Transverse colon (tissue), 4 donors: ENCODE measurements around the gene TBC1D20. TPM values are rescaled to one million over a fixed set of nuclear protein-coding genes. Genes with fewer than 3 reads are reported as not detected.
A peak's percentile ranks its signal among the peaks of the same experiment; 100 is the strongest.
"Not testable (repeated sequence)": the region's sequence is repeated elsewhere in the genome, so short reads cannot be mapped to it uniquely, and the experiment has no call there.

Experiments used
- DNase-seq: peaks from one replicate; pipeline ENCODE4 v3.0.0-alpha.2; 2019
- H3K27ac ChIP-seq, 4 donors: fragments of 200-600 bp; sonication (generic); 2 replicates each; pipeline ENCODE4 v1.5.1; 2016 to 2018; ENCODE audit warnings: inconsistent platforms in 4 of 4
- H3K27me3 ChIP-seq: fragments of 200-600 bp; sonication (generic); 2 replicates; pipeline ENCODE4 v1.5.1; 2017; ENCODE audit warnings: inconsistent platforms
- H3K36me3 ChIP-seq, 4 donors: fragments of 200-600 bp; sonication (generic); 2 replicates each; pipeline ENCODE4 v1.5.1; 2017 to 2019; ENCODE audit warnings: inconsistent platforms in 4 of 4
- H3K4me1 ChIP-seq, 4 donors: fragments of 200-600 bp; sonication (generic); 2 replicates each; pipeline ENCODE4 v1.5.1; 2017 to 2020; ENCODE audit warnings: inconsistent platforms in 4 of 4
- H3K4me3 ChIP-seq, 4 donors: fragments of 200-600 bp; sonication (generic); 1 replicate in 1 of 4; 2 replicates in 3 of 4; pipeline versions ENCODE4 v1.5.1 to v1.6.1; 2017 to 2019; ENCODE audit warnings: inconsistent platforms in 4 of 4
- H3K9me3 ChIP-seq, 2 donors: fragments of 200-600 bp; sonication (generic); 2 replicates each; pipeline ENCODE4 v1.5.1; 2017 to 2019; ENCODE audit warnings: inconsistent platforms in 2 of 2
- EP300 ChIP-seq: sonication (generic); formaldehyde crosslinking; IDR thresholded peaks from one replicate; pipeline ENCODE4 v1.6.1; 2017; ENCODE audit warnings: antibody characterized with exemption, low read depth
- POLR2A ChIP-seq: fragments of 450-650 bp; IDR thresholded peaks from one replicate; pipeline ENCODE4 v1.6.1; 2016; ENCODE audit warnings: antibody characterized with exemption, mild to moderate bottlenecking, moderate library complexity
- POLR2AphosphoS5 ChIP-seq, 3 donors: sonication (generic); formaldehyde crosslinking; IDR thresholded peaks; one replicate each; pipeline ENCODE4 v1.6.1; 2016; ENCODE audit warnings: antibody characterized with exemption in 3 of 3
- WGBS, 2 donors: methylation state at CpG; one replicate each; pipeline ENCODE4 v1.1.5; 2018; ENCODE audit warnings: low coverage in 1 of 2; 5-methylcytosine and 5-hydroxymethylcytosine counted together
- in situ Hi-C, 4 donors: fragments of 200-750 bp; cut with MboI; loops; one replicate each; pipeline versions ENCODE4 v1.15.0 to v1.15.1; 2017; ENCODE audit warnings: low sequenced_read_pairs in 3 of 4, low pct_ligation_motif_present in 1 of 4, low pct_unique_long_range_greater_than_20kb in 1 of 4
- intact Hi-C: fragments of 100-400 bp; cut with DNase I; formaldehyde crosslinking; loops from one replicate; pipeline ENCODE4 v1.15.1; 2023; ENCODE audit warnings: low total_unique reads
- total RNA-seq, 4 donors: library from RNA; depleted of rRNA; stranded (reverse); fragments of >200 nt; gene quantifications; one replicate each; pipeline ENCODE4 v1.1.0, GENCODE V29; 2016
- TF ChIP-seq, protein P1 (sequence below), 5 experiments: fragments of 200-600 bp in 3 of 5; fragments of 450-650 bp in 2 of 5; sonication (generic) in 3 of 5; IDR thresholded peaks; 1 replicate in 2 of 5; 2 replicates in 3 of 5; pipeline ENCODE4 v1.5.1; 2016 to 2017; ENCODE audit warnings: antibody characterized with exemption in 5 of 5, inconsistent platforms in 3 of 5, mild to moderate bottlenecking in 2 of 5, moderate library complexity in 1 of 5

TBC1D20 gene
- total RNA-seq, 4 donors from 2014 or later: 29.1 to 65.5 (median 36.9) TPM

DNA sequence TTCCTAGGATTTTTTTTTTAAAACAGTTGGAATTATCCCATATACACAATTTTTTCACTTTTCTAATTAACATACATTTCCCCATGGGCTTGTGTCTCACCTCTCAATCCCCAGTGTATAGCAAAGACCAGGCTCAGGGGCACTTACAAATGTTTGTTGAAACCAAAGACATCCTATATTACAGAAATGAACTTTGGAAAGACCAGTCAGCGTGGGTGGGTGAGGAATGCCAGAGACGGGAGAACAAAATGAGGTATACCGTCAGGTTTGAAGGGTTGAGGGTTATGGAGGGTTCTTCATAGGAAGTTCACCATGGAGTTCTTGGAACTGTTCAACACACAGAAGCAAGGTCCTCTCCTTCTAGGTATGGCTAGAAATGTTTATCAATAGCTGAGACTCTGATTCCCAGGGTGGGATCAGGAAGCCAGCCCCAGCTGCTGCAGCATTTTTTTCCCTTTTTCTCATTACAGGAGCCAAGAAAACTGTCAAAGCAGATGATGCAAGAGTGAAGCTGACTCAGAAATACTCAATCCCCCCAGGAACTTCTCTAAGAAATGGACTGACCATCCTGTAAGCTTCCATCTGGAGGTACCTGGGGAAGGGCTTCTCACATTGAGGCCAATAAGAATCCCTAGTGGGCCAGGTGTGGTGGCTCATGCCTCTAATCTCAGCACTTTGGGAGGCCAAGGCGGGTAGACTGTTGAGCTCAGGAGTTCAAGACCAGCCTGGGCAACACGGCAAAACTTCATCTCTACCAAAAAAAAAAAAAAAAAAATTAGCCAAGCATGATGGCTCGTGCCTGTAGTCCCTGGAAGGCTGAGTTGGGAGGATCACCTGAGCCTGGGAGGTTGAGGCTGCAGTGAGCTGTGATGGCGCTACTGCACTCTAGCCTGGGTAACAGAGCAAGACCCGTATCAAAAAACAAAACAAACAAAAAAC is 15.9 kb upstream of the TBC1D20 start:
- Histone ChIP-seq H3K4me3 (no peak overlapping the region), H3K4me1 (peaks cover 0 to 31% (median 9%) of the 10 kb centered on the region in 4 donors), H3K27ac (no peak overlapping the region), H3K9me3 (no peaks in the 10 kb centered on the region), H3K36me3 (peaks cover 0 to 21% (median 5%) of the 10 kb centered on the region in 4 donors), H3K27me3 (no peaks in the 10 kb centered on the region)
- in situ Hi-C loops (loop anchor here in 2 of 4 donors (5.0 to 10.0 kb wide), 2 partner anchors 123 to 126 kb away; no protein-coding TSS in a partner anchor), intact Hi-C loops (loop anchor here (5.0 kb wide), 1 partner anchor 126 kb away; no protein-coding TSS in a partner anchor)
- TF ChIP-seq POLR2AphosphoS5 (IDR thresholded peaks at IDR 0.05) (no peak), EP300 (no peak), POLR2A (no peak)
- TF ChIP-seq, protein P1, sequence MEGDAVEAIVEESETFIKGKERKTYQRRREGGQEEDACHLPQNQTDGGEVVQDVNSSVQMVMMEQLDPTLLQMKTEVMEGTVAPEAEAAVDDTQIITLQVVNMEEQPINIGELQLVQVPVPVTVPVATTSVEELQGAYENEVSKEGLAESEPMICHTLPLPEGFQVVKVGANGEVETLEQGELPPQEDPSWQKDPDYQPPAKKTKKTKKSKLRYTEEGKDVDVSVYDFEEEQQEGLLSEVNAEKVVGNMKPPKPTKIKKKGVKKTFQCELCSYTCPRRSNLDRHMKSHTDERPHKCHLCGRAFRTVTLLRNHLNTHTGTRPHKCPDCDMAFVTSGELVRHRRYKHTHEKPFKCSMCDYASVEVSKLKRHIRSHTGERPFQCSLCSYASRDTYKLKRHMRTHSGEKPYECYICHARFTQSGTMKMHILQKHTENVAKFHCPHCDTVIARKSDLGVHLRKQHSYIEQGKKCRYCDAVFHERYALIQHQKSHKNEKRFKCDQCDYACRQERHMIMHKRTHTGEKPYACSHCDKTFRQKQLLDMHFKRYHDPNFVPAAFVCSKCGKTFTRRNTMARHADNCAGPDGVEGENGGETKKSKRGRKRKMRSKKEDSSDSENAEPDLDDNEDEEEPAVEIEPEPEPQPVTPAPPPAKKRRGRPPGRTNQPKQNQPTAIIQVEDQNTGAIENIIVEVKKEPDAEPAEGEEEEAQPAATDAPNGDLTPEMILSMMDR (IDR thresholded peaks at IDR 0.05): no peak
- WGBS, 2 donors: 87% methylated on average over 4 to 8 of the region's 8 CpGs
- DNase-seq: no peak

DNA sequence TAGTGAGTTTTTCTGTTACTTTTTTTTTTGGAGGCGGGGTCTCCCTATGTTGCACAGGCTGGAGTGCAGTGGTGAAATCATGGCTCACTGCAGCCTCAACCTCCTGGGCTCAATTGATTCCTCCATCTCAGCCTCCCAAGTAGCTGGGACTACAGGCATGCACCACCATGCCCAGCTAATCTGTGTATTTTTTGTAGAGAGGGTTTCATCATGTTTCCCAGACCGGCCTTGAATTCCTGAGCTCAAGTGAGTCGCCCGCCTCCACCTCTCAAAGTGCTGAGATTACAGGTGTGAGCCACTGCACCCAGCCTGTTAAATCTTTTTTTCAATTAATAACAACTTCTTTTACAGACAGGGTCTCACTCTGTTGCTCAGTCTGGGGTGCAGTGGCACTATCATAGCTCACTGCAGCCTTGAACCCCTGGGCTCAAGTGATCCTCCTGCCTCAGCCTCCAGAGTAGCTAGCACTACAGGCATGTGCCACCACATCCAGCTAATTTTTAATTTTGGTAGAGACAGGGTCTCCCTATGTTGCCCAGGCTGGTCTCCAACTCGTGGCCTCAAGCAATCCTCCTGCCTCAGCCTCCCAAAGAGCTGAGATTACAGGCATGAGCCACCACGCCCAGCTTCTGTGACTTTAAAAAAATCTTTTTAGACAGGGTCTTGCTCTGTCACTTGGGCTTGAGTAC is 14.4 kb upstream of the TBC1D20 start:
- intact Hi-C loops (loop anchor here (5.0 kb wide), 1 partner anchor 124 kb away; no protein-coding TSS in a partner anchor), in situ Hi-C loops (loop anchor here in 2 of 4 donors (5.0 to 10.0 kb wide), 2 partner anchors 122 to 124 kb away; no protein-coding TSS in a partner anchor)
- not testable (repeated sequence) for H3K27me3 ChIP-seq, DNase-seq, H3K4me3 ChIP-seq, H3K36me3 ChIP-seq, H3K9me3 ChIP-seq
- 93 to 96% methylated on average over 3 to 6 of the region's 6 CpGs for WGBS, 2 donors
- peak overlapping the region in 2 of 4 donors; percentile 42 to 65 for H3K27ac ChIP-seq
- H3K4me1 ChIP-seq: peaks cover 0 to 38% (median 9%) of the 10 kb centered on the region in 4 donors

DNA sequence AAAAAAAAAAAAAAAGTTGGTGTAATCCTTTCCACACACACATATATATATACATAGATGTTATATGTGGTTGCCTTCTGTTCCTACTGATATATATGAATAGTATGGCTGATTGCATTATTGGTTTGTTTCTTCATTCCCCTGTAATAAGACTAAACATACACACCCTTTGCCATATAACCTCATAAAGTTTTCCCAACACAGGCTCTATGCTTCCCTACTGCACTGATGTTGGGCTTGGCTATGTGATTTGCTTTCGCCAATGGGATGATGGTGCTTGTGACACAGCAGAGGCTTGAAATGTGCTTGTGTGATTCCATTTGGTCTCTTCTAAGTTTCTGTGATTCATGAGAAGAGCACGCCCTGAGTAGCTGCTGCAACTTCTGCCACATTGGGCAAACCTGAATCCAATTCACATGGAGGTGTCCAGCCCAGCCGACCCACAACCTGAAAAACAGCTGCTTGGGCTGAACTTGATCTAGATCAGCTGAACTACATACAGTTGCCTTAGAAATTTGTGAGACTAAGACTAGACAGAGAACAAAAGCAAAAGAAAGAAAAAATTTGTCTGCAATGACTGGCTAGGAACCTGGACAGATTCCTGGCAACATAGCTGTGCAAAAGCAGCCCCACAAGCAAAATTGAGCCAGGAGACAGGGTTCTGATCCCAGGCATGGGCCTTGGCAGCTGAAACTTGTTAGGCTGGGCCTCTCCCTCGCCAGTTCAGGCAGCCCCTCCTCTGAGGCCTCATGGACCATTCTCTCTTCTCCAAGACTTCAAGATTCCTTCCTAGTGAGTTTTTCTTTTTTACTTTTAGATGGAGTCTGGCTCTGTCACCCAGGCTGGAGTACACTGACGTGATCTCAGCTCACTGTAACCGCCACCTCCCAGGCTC is 13.4 kb upstream of the TBC1D20 start:
- intact Hi-C loops (loop anchor here (5.0 kb wide), 1 partner anchor 123 kb away; no protein-coding TSS in a partner anchor), in situ Hi-C loops (loop anchor here in 2 of 4 donors (5.0 to 10.0 kb wide), 2 partner anchors 121 to 123 kb away; no protein-coding TSS in a partner anchor)
- TF ChIP-seq, protein P1 (IDR thresholded peaks at IDR 0.05): no peak
- TF ChIP-seq EP300 (no peak), POLR2AphosphoS5 (IDR thresholded peaks at IDR 0.05) (peak in 1 of 3 donors; percentile 10)
- Histone ChIP-seq H3K27ac (peak overlapping the region; percentile 14 to 65 (median 42)), H3K9me3 (no peaks in the 10 kb centered on the region), H3K4me1 (peaks cover 0 to 38% (median 9%) of the 10 kb centered on the region in 4 donors), H3K36me3 (peaks cover 0 to 6% (median 0%) of the 10 kb centered on the region in 4 donors), H3K4me3 (no peak overlapping the region), H3K27me3 (no peaks in the 10 kb centered on the region)
- 74 to 78% methylated on average over 2 to 6 of the region's 6 CpGs for WGBS, 2 donors
- no peak for DNase-seq

DNA sequence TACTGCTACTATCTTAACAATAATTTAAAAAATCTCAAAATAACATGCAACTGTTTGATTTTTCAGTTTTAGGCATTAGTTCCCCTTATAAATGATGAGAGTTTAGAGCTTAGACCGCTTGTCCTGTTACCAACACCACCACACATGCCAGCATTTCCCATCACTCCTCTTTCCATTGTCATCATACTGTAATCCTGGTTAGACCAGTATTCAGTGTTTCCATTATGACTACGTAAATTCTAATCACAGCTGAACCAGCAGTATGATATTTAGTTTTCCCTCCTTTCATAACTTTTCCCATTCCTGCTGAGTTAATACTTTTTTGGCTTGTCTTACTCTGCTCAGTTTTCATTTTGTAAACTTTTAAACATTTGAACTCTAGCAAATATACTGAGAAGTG is 12.2 kb upstream of the TBC1D20 start:
- Histone ChIP-seq H3K27ac (peak overlapping the region in 1 of 4 donors; percentile 42), H3K9me3 (peaks cover 0 to 3% of the 10 kb centered on the region in 2 donors), H3K36me3 (peaks cover 0 to 6% (median 0%) of the 10 kb centered on the region in 4 donors), H3K4me3 (no peak overlapping the region), H3K27me3 (no peaks in the 10 kb centered on the region), H3K4me1 (peaks cover 0 to 36% (median 9%) of the 10 kb centered on the region in 4 donors)
- TF ChIP-seq, protein P1 (IDR thresholded peaks at IDR 0.05): no peak
- TF ChIP-seq POLR2AphosphoS5 (IDR thresholded peaks at IDR 0.05) (no peak), EP300 (no peak), POLR2A (no peak)
- DNase-seq: no peak
- in situ Hi-C loops: loop anchor here in 1 of 4 donors (10.0 kb wide), 1 partner anchor 120 kb away; no protein-coding TSS in a partner anchor
- intact Hi-C loops: no loop called here
- WGBS, 2 donors: 79 to 84% methylated on average over 2 of the region's 2 CpGs
